HepG2 (cell line): Measurements from ENCODE around the gene DENND4B. TPM values are rescaled to one million over a fixed set of nuclear protein-coding genes. Genes with fewer than 3 reads are reported as not detected.

Experiments used
- ARNT2 ChIP-seq: sonication (generic); formaldehyde crosslinking; IDR thresholded peaks from 2 replicates; pipeline ENCODE4 v1.8.0; 2022; ENCODE audit warnings: mild to moderate bottlenecking, low read depth, missing genetic modification reagents, moderate library complexity
- CTCF ChIP-seq: sonication (generic); formaldehyde crosslinking; IDR thresholded peaks from 2 replicates; pipeline ENCODE4 v1.5.0; 2020; ENCODE audit warnings: mild to moderate bottlenecking, missing genetic modification reagents, moderate library complexity
- EP300 ChIP-seq, 3 experiments: sonication (generic) in 1 of 3; formaldehyde crosslinking in 1 of 3; IDR thresholded peaks; 2 replicates each; pipeline versions ENCODE4 v1.5.1 to v1.6.1; 2011 to 2020; ENCODE audit warnings: low read depth in 2 of 3, low read length in 2 of 3, borderline replicate concordance in 1 of 3, improper control_type of control experiment in 1 of 3, mild to moderate bottlenecking in 1 of 3, missing genetic modification reagents in 1 of 3, moderate library complexity in 1 of 3
- HMGXB3 ChIP-seq: sonication (generic); formaldehyde crosslinking; IDR thresholded peaks from 2 replicates; pipeline ENCODE4 v1.4.0; 2020; ENCODE audit warnings: missing genetic modification reagents, borderline replicate concordance
- RAD51 ChIP-seq: fragments of 450-650 bp; IDR thresholded peaks from 2 replicates; pipeline ENCODE4 v1.6.1; 2016; ENCODE audit warnings: borderline replicate concordance
- RCOR2 ChIP-seq: IDR thresholded peaks from 2 replicates; pipeline ENCODE4 v1.6.1; 2016; ENCODE audit warnings: missing biosample characterization, missing genetic modification reagents
- REL ChIP-seq: sonication (generic); formaldehyde crosslinking; conservative IDR thresholded peaks from 2 replicates; pipeline ENCODE4 v1.8.0; 2022; ENCODE audit warnings: mild to moderate bottlenecking, missing genetic modification reagents, moderate library complexity
- RXRA ChIP-seq: sonication (generic); formaldehyde crosslinking; IDR thresholded peaks from 2 replicates; pipeline ENCODE4 v1.5.1; 2020; ENCODE audit warnings: missing genetic modification reagents
- SAFB2 ChIP-seq: sonication (generic); formaldehyde crosslinking; IDR thresholded peaks from 2 replicates; pipeline ENCODE4 v1.5.1; 2020; ENCODE audit warnings: missing genetic modification reagents, low read depth, mild to moderate bottlenecking, borderline replicate concordance
- THYN1 ChIP-seq: sonication (generic); formaldehyde crosslinking; IDR thresholded peaks from 2 replicates; pipeline ENCODE4 v1.8.1; 2023; ENCODE audit warnings: low read depth, mild to moderate bottlenecking, moderate library complexity, missing genetic modification reagents, borderline replicate concordance
- ZNF10 ChIP-seq: sonication (generic); formaldehyde crosslinking; IDR thresholded peaks from 2 replicates; pipeline ENCODE4 v1.4.0; 2020; ENCODE audit warnings: mild to moderate bottlenecking, low read depth, missing genetic modification reagents, borderline replicate concordance
- ZNF790 ChIP-seq: sonication (generic); formaldehyde crosslinking; IDR thresholded peaks from 2 replicates; pipeline ENCODE4 v1.8.0; 2022; ENCODE audit warnings: missing genetic modification reagents, mild to moderate bottlenecking, borderline replicate concordance
- ZNF883 ChIP-seq: sonication (generic); formaldehyde crosslinking; IDR thresholded peaks from 2 replicates; pipeline ENCODE4 v1.5.1; 2020; ENCODE audit warnings: mild to moderate bottlenecking, missing genetic modification reagents; ENCODE audit errors: not compliant biosample characterization
- polyA plus RNA-seq, 8 experiments: library from polyadenylated mRNA; depleted of rRNA in 3 of 8; stranded (reverse) in 7 of 8; unstranded in 1 of 8; fragments of >200 nt; fragmentation: Illumina TruSeq in 4 of 8; extraction: Trizol in 4 of 8; gene quantifications; 2 replicates each; pipeline versions ENCODE4 v1.2.1 to v1.2.3, GENCODE V29; 2011 to 2016; ENCODE audit warnings: low read depth in 4 of 8, missing spikeins in 1 of 8, mixed read lengths in 1 of 8; ENCODE audit not compliant: insufficient read depth in 1 of 8
- total RNA-seq, 5 experiments: library from RNA; depleted of rRNA; stranded (reverse); fragments of >200 nt; fragmentation: Illumina TruSeq; extraction: Trizol; gene quantifications; 2 replicates each; pipeline ENCODE4 v1.2.3, GENCODE V29; 2016; ENCODE audit warnings: low read depth in 1 of 5
- TF ChIP-seq, protein P1 (sequence below): sonication (generic); formaldehyde crosslinking; IDR thresholded peaks from 2 replicates; pipeline ENCODE4 v1.4.0; 2020; ENCODE audit warnings: missing genetic modification reagents, mild to moderate bottlenecking, borderline replicate concordance

DENND4B gene
- total and polyA plus RNA-seq, 2 of the 13 experiments (the other 11 are each of a cell fraction or from before 2014, with no cell fraction given) = 15.1 to 20.3 TPM

DNA sequence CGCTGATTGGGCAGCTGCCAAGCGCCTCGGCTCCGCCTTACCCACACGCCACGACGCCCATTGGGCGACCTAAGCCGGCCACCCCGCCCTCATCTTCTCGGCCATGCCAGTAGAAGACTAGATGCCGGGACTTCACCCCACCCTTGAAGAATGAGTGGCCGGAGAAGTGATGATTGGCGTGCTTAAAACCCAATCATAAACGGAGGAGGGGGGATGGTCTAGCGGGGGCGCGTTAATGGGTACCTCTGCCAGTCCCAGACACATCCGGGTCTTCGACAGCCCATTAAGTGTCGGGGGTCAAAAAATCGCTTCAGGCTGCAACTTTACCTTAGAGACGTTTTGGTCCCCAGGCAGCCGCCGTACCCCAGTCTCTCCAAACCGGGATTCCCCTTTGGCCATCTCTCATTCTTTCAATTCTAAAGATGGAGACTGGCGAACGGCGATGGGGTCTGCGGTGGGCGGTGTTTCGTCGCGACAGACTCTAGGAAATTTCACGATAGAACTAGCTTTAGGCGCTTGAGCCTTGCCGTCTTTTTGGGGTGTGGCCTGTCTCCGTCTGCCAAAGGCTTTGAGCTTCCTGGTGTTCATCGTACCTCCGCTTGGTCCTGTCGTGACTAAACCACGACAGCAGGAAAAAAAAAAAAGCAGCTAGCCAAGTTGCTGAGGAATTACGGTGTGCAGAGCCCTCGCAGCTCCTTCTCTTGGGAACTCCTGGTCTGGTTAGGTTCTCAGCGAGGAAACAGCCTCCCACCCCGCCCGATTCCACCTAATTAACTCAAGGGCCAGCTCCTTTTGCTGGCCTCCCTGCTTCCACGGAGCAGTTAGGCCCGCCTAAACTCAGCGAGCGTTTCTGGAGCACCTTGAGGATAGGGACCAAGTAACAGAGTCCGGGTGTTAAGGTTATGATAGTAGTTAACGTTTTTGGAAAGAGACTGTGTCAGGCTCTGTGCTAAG lies 23.3 kb downstream of the DENND4B start, which contains the start of gene GATAD2B (continued):
- no peak for TF ChIP-seq ZNF883 (CRISPR knock-in tag)
- 0 out of 2 replicates have a peak, but pooled peaks have one; percentile 34 for TF ChIP-seq ZNF790 (CRISPR knock-in tag)
- no peak for TF ChIP-seq RCOR2 (CRISPR knock-in tag)
- no peak for TF ChIP-seq REL (CRISPR knock-in tag)
- TF ChIP-seq SAFB2 (CRISPR knock-in tag) = no peak
- no peak; a peak in 1 of 4 replicates for TF ChIP-seq EP300 (IDR thresholded peaks at IDR 0.05; ENCODE audit: low read depth in 2 of 2, low read length in 2 of 2)
- peak; percentile 27; the same call in 1 of the 2 replicates for TF ChIP-seq EP300 (CRISPR knock-in tag; IDR thresholded peaks at IDR 0.05; ENCODE audit: borderline replicate concordance)
- no peak for TF ChIP-seq CTCF
- no peak for TF ChIP-seq RAD51
- no peak for TF ChIP-seq ZNF10 (CRISPR knock-in tag)
- TF ChIP-seq ARNT2 (CRISPR knock-in tag) = no peak; the same call in 1 of the 2 replicates
- TF ChIP-seq, protein P1, sequence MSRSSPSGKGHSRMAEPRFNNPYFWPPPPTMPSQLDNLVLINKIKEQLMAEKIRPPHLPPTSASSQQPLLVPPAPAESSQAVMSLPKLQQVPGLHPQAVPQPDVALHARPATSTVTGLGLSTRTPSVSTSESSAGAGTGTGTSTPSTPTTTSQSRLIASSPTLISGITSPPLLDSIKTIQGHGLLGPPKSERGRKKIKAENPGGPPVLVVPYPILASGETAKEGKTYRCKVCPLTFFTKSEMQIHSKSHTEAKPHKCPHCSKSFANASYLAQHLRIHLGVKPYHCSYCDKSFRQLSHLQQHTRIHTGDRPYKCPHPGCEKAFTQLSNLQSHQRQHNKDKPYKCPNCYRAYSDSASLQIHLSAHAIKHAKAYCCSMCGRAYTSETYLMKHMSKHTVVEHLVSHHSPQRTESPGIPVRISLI = peak; percentile 60; the same call in 1 of the 2 replicates
- TF ChIP-seq THYN1 (CRISPR knock-in tag) = no peak
- no peak for TF ChIP-seq RXRA
- peak; percentile 87 for TF ChIP-seq HMGXB3 (CRISPR knock-in tag)
